COLO668 (cell line): ENCODE data around the gene ZNF473.
"Not testable (repeated sequence)": the region's sequence is repeated elsewhere in the genome, so short reads cannot be mapped to it uniquely, and the experiment has no call there.

ENCODE experiments used
- DNase-seq: peaks from one replicate; lab custom pipeline; 2025; ENCODE audit not compliant: unreplicated experiment; lab: John Stamatoyannopoulos, UW

The ZNF473 gene

GRCh38 chr19:50047671-50048070, 21.9 kb downstream of the ZNF473 start:
- DNase-seq = no peak

DNA sequence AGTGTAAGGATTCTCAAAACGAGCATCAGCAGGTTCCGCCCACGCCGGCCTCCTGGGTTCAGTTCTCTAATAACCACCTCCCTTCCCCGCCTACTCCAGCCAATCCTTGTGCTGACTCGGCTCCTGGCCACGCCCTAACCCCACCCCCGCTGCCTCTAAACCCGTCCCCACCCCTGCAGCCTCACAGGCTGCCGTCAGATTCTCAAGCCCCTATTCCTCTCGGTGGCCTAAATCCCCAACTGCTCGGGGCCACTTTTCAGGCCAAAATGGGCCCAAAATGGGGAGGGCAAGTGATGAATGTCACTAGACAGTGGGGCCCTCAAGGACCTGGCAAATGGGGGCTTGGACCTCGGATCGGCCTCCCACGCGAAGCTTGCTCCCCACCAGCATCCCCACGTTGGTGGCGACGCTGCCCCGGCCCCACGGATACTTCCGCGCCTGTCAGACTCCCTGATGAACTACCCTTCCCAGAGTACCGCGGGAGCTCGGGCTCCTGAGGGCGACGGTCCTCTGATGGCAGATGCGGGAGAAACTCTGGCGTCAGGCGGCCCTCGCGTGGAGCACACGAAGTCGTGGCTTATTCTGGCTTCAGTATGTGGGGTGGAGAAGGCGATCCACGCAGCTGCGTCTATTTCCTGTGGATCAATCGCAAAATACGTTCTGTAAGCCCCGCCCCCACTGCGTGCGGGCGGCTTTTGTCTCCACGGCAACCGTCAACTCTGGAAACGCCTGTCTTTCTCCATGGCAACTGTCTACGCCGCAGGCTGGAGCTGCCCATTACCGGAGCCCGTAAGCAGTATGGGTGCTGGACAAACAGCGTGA, 24.8 kb downstream of the ZNF473 start:
- DNase-seq = peak; percentile 92

GRCh38 chr19:50051228-50051895, 25.6 kb downstream of the ZNF473 start:
- DNase-seq = not testable (repeated sequence)

DNA sequence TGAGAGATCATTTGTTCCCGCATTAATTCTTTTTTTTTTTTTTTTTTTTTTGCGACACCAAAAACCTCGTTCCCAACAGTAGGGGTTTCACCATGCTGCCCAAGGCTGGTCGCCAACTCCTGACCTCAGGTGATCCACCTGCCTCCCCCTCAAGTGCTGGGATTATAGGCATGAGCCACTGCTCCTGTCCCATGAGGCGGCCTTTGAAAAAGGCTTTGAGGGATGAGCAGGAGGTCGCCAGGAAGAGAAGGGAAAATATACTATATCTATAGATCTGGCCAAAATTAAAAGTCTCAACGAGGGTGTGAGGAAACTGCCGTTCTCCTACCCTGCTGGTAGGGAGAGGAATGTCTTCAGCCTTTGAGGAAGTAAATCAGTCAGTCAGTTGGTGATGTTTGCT, 26.2 kb downstream of the ZNF473 start:
- DNase-seq = no peak

- no peak for DNase-seq
Measured at GRCh38 chr19:50053119-50053518, 27.3 kb downstream of the ZNF473 start.

- no peak for DNase-seq
Measured at GRCh38 chr19:50058425-50058824, 32.6 kb downstream of the ZNF473 start.

GRCh38 chr19:50059045-50059444, 33.2 kb downstream of the ZNF473 start:
- no peak for DNase-seq

DNA sequence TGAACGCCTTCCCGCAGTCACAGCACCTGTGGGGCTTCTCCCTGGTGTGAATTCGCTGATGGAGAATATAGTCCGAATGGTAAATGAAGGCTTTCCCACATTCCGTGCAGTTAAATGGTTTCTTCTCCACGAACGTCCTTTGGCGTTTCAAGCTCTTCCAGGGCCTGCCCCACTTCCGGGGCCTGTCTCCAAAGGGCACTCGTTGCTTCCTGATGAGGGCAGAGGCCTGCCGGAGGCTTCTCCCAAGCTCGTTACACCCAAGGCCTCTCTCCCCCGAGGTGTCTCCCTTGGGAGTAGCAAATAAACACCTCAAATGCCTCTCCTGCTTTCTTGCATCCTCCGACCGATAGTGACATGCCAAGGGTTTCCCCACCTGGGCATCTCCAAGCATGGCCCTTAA, 34.3 kb downstream of the ZNF473 start:
- no peak for DNase-seq

DNA sequence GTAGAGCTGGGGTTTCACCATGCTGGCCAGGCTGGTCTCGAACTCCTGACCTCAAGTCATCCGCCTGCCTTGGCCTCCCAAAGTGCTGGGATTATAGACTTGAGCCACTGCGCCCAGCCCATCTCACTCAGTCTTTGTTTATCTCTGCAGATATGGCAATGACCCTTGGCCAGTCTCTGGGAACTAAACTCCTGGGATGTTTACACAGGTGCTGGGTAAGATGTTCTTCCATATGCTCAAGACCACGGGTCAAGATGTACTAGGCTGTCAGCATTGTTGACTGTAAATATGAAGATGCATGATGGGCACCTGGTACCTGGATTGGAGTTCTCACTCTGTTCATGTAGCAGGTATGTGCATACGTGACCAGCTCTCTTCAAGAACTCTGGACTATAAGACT, 35.8 kb downstream of the ZNF473 start:
- no peak for DNase-seq

- DNase-seq = no peak
Measured at GRCh38 chr19:50065938-50066337, 40.1 kb downstream of the ZNF473 start.

DNA sequence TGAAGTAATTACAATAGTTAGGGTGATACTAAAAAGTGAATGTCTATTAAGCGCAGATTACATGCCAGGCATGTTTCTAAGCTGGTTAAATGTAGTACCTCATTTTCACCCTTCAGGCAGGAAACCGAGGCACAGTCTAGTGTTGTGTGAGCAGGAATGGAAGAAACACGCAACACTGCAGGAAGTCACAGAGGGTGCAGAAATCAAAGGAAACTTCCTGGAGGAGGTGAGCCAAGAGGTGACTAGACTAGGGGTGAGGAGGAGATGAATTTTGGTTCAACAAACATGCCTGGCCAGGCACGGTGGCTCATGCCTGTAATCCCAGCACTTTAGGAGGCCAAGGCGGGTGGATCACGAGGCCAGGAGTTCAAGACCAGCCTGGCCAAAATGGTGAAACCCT, 41.8 kb downstream of the ZNF473 start:
- no peak for DNase-seq

GRCh38 chr19:50068382-50068781, 42.6 kb downstream of the ZNF473 start:
- DNase-seq = not testable (repeated sequence)

DNA sequence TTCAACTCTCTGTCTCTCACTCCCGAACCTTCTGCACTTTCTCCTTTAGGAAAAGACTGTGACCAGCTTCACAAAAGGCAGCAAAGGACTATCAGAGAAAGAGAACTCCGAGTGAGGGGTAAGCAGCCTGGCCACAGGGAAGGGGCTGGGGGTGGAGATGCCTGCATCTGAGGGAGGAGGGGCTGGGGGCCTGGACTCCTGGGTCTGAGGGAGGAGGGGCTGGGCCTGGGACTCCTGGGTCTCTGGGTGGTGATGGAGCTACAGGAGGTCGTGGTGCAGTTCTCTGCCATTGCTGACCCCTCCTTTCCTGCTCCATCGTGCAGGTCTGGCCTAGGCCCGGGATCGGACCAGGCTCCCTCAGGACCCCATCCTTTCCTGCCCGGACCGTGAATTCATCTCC, 49.3 kb downstream of the ZNF473 start:
- DNase-seq = not testable (repeated sequence)

DNA sequence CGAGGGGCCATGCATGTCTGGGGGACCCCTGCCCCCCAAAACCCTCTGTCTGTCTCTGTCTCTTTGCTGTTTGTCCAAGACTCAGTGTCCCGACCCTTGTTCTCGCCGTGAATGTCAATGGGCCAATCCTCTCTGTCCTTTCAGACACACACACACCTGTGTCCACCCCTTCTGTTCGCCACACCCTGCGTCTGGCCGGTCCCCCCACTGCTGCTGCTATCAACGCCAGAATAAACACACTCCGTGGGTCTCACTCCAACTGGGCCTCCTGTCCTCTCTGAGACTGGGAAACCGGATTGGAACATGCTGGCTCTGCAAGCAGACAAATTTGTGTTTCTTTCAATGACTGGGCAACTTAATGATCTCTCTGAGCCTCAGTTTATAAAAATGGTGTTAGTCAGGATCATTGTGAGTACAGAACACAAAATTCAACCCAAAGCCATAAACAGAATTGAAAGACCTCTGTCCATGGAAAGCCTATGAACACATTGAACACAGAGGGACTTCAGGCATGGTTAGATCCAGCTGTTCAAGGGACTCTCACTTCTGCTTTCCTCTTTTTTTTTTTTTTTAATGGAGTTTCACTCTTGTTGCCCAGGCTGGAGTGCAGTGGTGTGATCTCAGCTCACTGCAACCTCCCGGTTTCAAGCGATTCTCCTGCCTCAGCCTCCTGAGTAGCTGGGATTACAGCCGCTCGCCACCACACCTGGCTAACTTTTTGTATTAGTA, 50.0 kb downstream of the ZNF473 start:
- not testable (repeated sequence) for DNase-seq

DNA sequence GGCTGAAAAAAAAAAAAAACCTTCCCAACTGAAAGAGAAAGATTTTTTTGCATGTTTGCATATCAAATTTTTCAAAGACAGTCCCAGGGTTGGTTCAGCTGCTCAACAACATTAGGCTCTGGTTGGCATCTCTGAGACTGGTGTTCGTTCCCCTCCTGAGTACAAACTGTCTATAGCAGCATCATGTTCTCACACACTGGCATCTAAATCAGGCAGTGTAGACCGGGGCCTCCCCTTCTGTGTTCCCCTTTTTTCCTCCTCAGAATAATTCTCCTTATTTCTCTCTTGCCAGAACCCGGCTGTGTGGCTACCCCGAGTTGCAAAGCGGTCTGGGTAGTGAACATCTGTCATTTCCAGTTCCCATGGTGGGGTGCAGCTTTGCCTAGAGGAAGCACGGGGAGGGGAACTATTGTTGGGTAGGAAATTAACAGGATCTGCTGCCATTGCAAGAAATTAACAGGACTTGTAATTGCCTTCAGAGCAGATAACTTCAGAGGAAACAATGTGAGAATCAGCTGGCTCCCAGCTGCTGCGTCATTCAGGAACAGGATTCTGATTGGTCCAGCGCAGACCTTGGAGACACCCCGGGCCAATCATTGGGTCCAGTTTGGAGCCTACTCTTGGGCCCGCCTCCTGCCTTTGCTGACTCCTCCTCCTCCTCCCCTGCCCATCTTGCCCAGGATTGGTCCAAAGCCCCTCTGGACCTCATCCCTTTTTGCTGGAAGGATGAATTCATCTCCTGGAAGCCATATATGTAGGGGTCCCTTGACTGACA, 51.0 kb downstream of the ZNF473 start:
- DNase-seq = not testable (repeated sequence)

GRCh38 chr19:50079014-50079413, 53.2 kb downstream of the ZNF473 start:
- DNase-seq = not testable (repeated sequence)

- DNase-seq = not testable (repeated sequence)
Measured at GRCh38 chr19:50084440-50084839, 58.6 kb downstream of the ZNF473 start.

- not testable (repeated sequence) for DNase-seq
Measured at GRCh38 chr19:50087153-50087552, 61.3 kb downstream of the ZNF473 start.

DNA sequence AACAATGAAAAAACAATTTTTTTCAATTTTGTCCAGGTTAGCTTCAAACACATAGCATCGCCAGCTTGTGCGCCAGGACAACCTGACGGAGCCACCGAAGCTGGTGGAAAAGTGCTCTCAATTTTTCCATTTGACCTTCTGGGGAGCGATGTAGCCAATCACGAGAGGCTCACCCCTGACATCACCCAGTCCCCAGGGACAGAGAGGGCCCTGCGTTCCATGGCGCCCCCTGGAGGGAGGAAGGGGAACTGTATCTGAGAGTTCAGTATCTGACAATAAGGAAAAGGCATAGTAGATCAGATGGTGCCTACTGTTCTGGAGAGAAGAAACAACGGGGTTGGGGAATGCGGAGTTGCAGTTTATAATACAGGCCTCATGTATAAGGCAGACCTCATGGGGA, 64.9 kb downstream of the ZNF473 start:
- DNase-seq = not testable (repeated sequence)

GRCh38 chr19:50091786-50092185, 66.0 kb downstream of the ZNF473 start:
- DNase-seq = not testable (repeated sequence)

DNA sequence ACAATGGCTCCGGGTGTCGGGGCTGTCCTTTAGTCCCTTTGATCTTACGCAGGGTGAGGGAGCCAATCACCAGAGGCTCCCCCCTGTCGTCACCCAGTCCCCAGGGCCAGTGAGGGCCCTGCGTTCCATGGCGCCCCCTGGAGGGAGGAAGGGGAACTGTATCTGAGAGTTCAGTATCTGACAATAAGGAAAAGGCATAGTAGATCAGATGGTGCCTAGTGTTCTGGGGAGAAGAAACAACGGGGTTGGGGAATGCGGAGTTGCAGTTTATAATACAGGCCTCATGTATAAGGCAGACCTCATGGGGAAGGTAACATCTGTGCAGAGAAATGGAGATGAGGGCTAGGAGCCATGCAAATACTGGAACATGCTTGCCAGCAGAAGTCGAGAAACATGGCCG, 66.8 kb downstream of the ZNF473 start:
- DNase-seq = not testable (repeated sequence)
